ENCODE results near the gene NTN1.

DNA sequence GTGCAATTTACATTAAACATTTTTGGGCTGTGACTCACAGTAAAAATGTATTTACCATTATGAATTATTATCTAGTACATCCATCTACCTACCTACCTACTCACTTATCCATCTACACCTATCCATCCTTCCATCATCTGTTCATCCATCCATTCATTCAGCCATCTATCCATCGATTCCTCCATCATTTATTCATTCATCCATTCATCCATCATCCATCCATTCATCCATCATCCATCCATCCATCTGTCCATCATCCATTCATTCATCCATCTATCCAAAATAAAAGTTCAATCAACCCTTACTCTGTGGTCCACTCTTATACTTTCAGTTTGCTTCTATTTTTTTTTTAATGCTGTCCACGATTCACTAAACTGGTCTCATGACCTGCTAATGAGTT, 118.4 kb downstream of the NTN1 start:
- no peak for TF ChIP-seq POLR2A (IDR thresholded peaks at IDR 0.05)
- TF ChIP-seq, protein P1, sequence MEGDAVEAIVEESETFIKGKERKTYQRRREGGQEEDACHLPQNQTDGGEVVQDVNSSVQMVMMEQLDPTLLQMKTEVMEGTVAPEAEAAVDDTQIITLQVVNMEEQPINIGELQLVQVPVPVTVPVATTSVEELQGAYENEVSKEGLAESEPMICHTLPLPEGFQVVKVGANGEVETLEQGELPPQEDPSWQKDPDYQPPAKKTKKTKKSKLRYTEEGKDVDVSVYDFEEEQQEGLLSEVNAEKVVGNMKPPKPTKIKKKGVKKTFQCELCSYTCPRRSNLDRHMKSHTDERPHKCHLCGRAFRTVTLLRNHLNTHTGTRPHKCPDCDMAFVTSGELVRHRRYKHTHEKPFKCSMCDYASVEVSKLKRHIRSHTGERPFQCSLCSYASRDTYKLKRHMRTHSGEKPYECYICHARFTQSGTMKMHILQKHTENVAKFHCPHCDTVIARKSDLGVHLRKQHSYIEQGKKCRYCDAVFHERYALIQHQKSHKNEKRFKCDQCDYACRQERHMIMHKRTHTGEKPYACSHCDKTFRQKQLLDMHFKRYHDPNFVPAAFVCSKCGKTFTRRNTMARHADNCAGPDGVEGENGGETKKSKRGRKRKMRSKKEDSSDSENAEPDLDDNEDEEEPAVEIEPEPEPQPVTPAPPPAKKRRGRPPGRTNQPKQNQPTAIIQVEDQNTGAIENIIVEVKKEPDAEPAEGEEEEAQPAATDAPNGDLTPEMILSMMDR (IDR thresholded peaks at IDR 0.05), result no peak
